Activated naive CD4-positive, alpha-beta T cell treated with anti-CD3 and anti-CD28 coated beads, Interleukin-2, amount 50 U/mL, for 72 hours (primary cell): ENCODE results near the gene CTU2. TPM values are rescaled to one million over a fixed set of nuclear protein-coding genes. Genes with fewer than 3 reads are reported as not detected.
"Not testable (repeated sequence)": the region's sequence is repeated elsewhere in the genome, so short reads cannot be mapped to it uniquely, and the experiment has no call there.

Experiments used
- ATAC-seq, 2 donors: fragments of 150-1000 bp; cut with Tn5 transposase; 2 replicates each; pipeline ENCODE4 v1.10.0; 2021; ENCODE audit warnings: mild to moderate bottlenecking in 2 of 2, moderate library complexity in 2 of 2
- DNase-seq, 2 donors: peaks; one replicate each; pipeline ENCODE4 v3.0.0; 2021 to 2022; ENCODE audit warnings: low spot score in 2 of 2
- H3K27ac Mint-ChIP-seq, 2 donors: one replicate each; pipeline ENCODE4 v1.8.0; 2022; ENCODE audit warnings: mild to moderate bottlenecking in 2 of 2, mixed read lengths in 2 of 2
- H3K36me3 Mint-ChIP-seq, 2 donors: one replicate each; pipeline ENCODE4 v1.8.0; 2022; ENCODE audit warnings: mixed read lengths in 2 of 2
- H3K9me3 Mint-ChIP-seq, 2 donors: one replicate each; pipeline ENCODE4 v1.8.0; 2022; ENCODE audit warnings: mixed read lengths in 2 of 2
- total RNA-seq, 2 donors: library from RNA; stranded (reverse); gene quantifications; one replicate each; pipeline ENCODE4 v1.2.3, GENCODE V29; 2022

CTU2 gene
- total RNA-seq, result 10 to 100 TPM; 32.2 to 35.5 TPM

DNA sequence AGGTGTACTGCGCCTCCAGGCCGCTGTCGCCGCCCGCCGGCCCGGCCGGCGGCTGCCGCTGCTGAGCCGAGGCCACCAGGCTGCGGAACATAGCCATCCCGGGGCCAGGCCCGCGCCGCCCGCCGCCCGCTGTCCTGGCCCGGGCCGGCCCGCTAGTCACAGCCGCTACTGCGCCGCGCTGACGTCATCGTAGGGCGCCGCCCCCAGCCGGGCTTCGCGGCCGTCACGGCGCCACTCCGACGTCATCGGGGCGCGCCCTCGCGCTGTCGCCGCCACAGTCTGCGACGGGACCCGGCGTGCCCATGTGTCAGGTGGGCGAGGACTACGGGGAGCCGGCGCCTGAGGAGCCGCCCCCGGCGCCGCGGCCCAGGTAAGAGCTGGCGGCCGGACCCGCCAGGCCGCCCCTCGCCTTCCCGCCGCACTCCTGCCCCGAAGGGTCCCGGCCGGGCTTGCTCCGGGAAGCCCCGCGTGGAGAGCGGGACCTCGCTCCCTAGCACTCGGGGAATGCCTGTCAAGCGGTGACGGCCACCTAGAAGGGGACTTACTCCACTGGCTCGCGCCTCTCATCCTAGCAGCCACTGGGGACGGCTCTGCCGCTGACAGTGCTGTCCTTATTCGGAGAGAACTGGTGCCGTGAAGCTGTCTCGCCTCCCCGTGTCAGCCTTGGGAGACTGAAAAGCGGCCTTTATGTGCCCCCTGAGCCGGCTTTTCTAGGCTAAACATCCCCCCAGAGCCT, at the start of gene CTU2, which contains the start of gene RNF166:
CTU2 (plus strand) TSS at position 275 of the 736 bp plus-strand sequence; CDS start at position 303, 28 bp downstream.
RNF166 (minus strand) TSS at position 180 of the 736 bp plus-strand sequence; CDS start at position 97, 83 bp downstream.
- Mint-ChIP-seq H3K36me3 (peaks cover 15% of the 10 kb centered on the region in 2 donors), H3K27ac (peak within 1 kb of the TSS; percentile 82 to 92), H3K9me3 (no peaks in the 10 kb centered on the region)
- DNase-seq (peak; percentile 94 to 95), ATAC-seq (peak; percentile 80)

DNA sequence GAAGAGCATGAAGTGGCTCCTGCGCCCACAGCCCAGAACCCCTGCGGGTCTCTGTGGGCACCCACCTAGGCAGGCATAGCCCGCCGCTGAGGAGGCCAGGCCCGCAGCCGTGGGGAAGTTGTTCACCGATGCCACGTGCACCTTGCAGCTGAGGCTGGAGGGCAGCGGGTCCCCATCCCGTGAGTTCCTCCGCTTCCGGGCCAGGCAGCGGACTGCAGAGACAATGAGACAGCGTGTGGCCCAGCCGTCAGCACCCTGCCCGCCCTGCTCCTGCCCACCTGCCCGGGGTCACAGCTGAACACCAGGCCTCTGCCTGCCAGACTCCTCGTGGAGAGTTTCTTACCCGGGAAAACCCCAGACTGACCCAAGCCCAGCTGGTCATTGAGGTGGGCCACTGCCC, 48.9 kb upstream of the CTU2 start:
- Mint-ChIP-seq H3K9me3 (no peaks in the 10 kb centered on the region), H3K27ac (no peak overlapping the region), H3K36me3 (peaks cover 4 to 5% of the 10 kb centered on the region in 2 donors)
- no peak for DNase-seq
- ATAC-seq, result no peak

DNA sequence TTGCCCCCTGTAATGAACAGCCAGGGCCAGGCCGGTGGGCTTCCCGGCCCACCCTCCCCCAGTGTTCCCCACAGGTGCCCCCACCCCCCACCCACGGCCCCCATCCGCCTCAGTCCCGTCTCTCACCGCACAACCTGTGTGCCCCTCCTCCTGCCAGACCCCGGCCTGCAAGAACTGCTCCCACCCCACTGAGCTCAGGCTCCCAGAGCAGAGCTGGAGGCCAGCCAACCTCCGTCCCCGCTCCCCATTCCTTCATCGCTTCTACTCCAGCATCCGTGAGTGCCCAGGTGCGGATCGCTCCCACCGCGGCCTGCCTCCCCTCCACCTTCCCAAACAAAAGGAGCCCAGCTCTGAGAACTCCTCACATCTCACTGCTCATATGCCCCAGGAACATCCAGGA, 47.6 kb upstream of the CTU2 start:
- H3K9me3 Mint-ChIP-seq, result no peaks in the 10 kb centered on the region
- H3K36me3 Mint-ChIP-seq, result peaks cover 4 to 5% of the 10 kb centered on the region in 2 donors
- no peak overlapping the region for H3K27ac Mint-ChIP-seq
- no peak for ATAC-seq
- DNase-seq, result no peak

DNA sequence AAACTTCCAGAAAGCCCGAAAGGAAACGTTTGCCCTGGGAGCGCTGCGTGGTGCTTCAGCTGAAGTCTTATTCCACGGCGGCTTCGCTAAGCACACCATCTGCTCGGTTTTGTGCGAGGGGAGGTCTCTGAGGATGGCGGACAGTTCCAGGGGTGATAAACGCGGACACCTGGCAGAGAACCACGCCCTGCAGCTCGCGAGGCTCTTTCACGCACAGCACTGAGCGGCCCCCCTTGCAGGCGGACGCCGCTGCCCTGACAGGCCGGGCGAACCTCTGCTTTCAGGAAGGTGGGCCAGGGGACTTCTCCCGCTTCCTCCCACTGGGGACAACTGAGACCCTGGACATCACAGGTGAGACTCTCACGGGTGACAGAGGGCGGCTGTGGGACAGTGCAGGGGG, 47.1 kb upstream of the CTU2 start:
- H3K27ac Mint-ChIP-seq, result no peak overlapping the region
- no peak for ATAC-seq

DNA sequence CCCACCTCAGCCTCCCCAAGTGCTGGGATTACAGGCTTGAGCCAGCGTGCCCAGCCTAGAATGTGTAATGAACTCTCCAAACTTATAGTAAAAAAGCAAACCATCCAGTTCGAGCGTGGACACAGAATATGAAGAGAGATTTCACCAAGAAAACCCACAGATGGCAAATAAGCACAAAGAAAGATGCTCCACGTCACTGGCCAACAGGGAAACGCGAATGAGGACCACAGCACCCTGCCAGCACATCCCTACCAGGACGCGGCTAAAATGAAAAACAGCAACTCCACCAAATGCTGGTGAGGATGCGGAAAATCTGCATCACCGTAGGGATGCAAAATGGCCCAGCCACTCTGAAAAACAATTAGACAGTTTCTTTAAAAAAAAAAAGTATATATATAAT, 44.8 kb upstream of the CTU2 start:
- H3K27ac Mint-ChIP-seq, result peak overlapping the region in 1 of 2 donors; percentile 92
- peaks cover 0 to 5% of the 10 kb centered on the region in 2 donors for H3K36me3 Mint-ChIP-seq
- DNase-seq (no peak), ATAC-seq (no peak)
- no peaks in the 10 kb centered on the region for H3K9me3 Mint-ChIP-seq

More for the DNA sequence above, 47.1 kb upstream of the CTU2 start:
- DNase-seq, result no peak
- Mint-ChIP-seq H3K9me3 (no peaks in the 10 kb centered on the region), H3K36me3 (peaks cover 4 to 5% of the 10 kb centered on the region in 2 donors)

DNA sequence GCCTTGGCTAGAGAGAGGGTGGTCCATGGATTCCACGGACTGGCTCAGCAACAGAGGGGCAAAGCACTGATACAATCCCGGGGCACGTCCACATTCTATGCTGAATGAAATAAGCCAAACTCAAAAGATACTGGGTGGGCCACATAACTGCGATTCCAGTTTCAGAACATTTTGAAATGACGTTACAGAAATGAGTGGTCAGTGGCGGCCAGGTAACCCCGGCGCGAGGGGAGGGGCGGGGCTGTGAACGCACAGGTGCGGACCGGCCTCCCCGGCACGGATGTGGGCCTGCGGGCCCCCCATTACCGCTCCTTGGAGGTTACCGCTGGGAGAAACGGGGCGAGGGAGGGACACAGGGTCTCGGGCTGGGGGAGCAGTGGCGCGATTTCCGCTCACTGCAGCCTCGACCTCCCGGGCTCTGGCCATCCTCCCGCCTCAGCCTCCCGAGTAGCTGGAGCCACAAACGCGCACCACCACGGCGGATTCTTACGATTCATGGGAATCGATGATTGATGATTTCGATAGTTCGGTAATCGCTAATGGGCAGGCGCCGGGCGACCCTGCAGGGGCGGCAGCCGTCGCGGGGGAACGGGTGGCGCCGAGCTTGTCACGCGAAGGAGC, 44.0 kb upstream of the CTU2 start:
- Mint-ChIP-seq H3K9me3 (no peaks in the 10 kb centered on the region), H3K27ac (peak overlapping the region; percentile 88 to 92), H3K36me3 (peaks cover 0 to 5% of the 10 kb centered on the region in 2 donors)
- ATAC-seq (no peak), DNase-seq (no peak)

DNA sequence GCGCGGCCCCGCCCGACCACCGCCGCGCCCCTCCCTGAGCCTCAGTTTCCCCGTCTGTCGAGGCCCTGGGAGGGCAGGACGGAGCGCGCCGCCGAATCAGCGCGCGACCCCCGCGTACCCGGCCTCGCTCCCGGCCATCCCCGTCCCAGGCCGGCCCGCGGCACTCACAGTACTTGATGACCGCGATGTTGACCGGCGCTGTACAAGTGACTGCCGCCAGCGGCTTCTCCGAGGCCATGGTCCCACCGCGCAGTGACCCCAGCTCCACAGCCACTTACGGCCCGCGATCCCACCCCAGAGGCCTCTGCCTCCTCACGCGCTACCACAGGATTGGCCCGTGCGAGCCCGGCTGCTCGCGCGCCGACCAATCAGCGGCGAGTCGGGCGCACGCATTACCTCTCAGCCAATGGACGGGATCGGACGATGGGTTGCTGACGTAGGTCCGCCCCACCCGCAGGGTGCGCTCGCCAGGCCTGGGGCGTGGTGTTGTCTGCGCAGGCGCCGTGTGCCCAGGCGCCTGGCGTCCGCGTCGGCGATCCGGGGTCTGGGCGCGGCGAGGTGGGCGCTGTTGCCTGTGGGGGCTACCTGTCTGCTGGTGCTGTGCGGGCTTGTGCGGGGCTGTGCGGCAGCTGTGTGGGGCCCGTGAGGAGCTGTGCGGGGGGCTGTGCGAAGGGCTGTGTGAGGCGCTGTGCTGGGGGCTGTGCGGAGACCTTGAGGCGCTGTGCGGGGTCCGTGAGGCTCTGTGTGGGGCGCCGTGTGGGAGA, 43.3 kb upstream of the CTU2 start, which contains the start of gene MVD:
MVD (minus strand) TSS at position 249 of the 764 bp plus-strand sequence; CDS start at position 238, 11 bp downstream.
- ATAC-seq (peak; percentile 99), DNase-seq (peak; percentile 95 to 99)
- Mint-ChIP-seq H3K36me3 (peaks cover 0 to 5% of the 10 kb centered on the region in 2 donors), H3K9me3 (no peaks in the 10 kb centered on the region), H3K27ac (peak within 1 kb of the TSS; percentile 90 to 92)

DNA sequence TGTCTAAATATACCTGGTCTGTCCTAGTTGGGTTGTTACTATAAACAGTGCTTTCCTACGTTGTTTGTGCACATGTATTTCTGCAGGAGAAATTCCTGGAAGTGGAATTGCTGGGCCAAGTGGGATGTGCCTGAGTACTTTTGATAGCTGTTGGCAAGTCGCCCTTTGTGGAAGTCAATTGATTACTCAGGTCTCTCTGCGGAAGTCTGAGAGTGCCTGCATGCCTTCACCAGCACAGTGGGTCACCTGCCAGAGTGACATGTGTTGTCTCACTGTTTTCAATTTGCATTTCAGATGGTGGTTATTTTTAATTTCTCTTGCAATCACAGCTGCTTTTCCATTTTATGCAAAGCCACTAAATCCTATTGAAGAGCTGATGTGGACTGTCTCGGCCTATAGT, 41.2 kb upstream of the CTU2 start:
- no peak overlapping the region for H3K27ac Mint-ChIP-seq
- H3K36me3 Mint-ChIP-seq, result peaks cover 0 to 5% of the 10 kb centered on the region in 2 donors
- DNase-seq (no peak), ATAC-seq (no peak)
- H3K9me3 Mint-ChIP-seq, result no peaks in the 10 kb centered on the region

DNA sequence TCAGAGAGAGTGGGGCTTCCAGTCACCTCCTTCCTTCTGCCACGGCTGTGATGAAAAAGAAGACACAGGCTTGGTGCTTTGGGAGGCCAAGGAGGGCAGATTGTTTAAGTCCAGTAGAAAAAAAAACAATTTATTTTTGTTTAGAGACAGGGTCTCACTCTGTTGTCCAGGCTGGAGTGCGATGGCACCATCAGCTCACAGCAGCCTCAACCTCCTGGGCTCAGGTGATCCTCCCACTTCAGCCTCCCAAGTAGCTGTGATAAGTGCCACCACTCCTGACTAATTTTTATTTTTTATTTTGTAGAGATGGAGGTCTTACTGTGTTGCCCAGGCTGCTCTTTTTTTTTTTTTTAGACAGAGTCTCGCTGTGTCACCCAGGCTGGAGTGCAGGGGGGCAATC, 40.7 kb upstream of the CTU2 start:
- Mint-ChIP-seq H3K36me3 (peaks cover 0 to 5% of the 10 kb centered on the region in 2 donors), H3K27ac (no peak overlapping the region), H3K9me3 (no peaks in the 10 kb centered on the region)
- ATAC-seq (no peak), DNase-seq (no peak)

DNA sequence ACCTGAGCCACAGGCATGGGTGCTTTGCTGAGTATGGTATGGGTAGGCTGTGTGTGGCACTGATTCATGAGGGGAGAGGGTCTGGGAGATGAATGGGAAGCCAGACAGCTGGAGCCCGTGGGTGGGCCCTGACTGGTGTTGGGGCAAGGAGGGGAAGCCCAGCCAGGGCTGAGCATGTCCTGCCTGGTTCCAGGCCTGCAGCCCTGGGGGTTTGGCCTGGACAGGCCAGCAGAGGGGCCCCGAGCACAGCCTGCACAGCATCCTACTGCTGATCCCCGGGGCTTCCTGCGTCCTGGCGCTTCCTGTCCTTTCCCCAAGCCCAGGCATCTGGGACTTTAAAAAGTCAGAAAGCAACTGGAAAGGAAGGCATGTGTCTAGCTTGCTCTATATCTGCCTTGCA, 38.8 kb upstream of the CTU2 start:
- ATAC-seq (no peak), DNase-seq (no peak)
- no peaks in the 10 kb centered on the region for H3K36me3 Mint-ChIP-seq
- no peaks in the 10 kb centered on the region for H3K9me3 Mint-ChIP-seq
- H3K27ac Mint-ChIP-seq, result no peak overlapping the region

DNA sequence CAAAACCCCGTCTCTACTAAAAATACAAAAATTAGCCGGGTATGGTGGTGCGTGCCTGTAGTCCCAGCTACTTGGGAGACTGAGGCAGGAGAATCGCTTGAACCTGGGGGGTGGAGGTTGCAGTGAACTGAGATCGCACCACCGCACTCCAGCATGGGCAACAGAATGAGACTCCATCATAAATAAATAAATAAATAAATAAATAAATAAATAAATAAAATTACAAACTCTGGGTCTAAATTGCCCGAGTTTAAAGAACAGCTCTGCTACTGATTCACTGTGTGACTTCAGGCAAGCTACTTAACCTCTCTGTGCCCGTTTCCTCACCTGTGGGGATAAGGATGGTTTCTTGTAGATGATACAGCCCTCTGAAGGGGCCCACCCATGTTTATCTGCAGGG, 36.8 kb upstream of the CTU2 start:
- H3K27ac Mint-ChIP-seq, H3K36me3 Mint-ChIP-seq, DNase-seq, ATAC-seq, H3K9me3 Mint-ChIP-seq: not testable (repeated sequence)

DNA sequence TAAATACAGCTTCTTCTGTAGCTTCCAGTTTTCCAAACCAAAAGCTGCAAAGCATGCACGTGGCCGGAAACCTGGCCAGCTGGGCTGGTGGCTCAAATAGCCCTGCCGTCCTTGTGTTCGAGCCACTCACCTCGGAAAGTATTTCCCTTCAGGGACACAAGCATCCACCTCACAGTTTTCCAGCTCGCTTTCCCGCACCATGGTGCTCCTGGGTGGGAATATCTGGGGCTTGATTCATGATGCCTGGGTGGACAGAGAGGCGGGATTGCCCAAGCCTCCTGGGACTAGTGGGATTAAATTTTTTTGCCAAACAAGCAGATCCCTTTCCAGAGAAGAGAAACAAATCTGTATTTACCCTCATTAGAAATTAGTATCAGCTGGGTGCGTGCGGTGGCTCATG, 36.3 kb upstream of the CTU2 start:
- H3K27ac Mint-ChIP-seq, result no peak overlapping the region
- no peak for ATAC-seq
- no peaks in the 10 kb centered on the region for H3K36me3 Mint-ChIP-seq
- H3K9me3 Mint-ChIP-seq, result no peaks in the 10 kb centered on the region
- DNase-seq, result no peak

DNA sequence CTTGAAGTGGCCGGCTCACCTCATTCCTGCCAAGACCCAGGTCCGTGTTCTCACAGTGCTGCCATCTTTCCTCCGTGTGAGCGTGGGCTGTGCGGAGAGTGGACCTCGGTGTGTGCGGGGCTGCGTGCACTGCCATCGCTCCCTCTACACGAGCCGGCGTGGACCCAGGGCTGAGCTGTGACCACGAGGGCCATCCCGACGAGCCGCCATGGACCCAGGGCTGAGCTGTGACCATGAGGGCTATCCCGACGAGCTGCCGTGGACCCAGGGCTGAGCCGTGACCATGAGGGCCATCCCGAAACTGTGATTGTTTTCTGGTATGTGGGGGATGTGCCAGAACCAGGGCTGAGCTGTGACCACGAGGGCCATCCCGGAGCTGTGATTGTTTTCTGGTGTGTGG, 34.5 kb upstream of the CTU2 start:
- Mint-ChIP-seq H3K36me3 (no peaks in the 10 kb centered on the region), H3K9me3 (no peaks in the 10 kb centered on the region), H3K27ac (no peak overlapping the region)
- DNase-seq, result no peak
- ATAC-seq, result no peak

DNA sequence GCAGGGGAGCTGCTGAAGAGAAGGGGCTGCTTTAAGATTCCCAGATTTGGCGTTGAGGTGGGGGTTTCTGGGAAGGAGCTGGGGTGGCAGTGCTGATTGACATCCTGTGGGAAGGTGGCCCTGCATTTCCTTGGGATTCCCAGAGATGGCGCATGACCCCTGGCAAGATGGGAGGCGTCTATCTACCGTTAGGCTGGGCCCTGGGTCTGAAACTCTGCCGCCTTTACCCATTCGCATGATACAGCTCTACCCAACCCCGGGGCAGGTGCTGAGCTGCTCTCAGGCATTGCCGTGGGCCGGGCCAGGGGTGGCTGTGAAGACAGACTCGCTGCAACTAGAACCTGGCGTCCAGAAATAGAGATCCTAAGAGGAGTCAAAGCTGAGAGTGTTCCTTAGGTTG, 33.5 kb upstream of the CTU2 start:
- Mint-ChIP-seq H3K27ac (no peak overlapping the region), H3K36me3 (no peaks in the 10 kb centered on the region), H3K9me3 (no peaks in the 10 kb centered on the region)
- no peak for ATAC-seq
- no peak for DNase-seq

DNA sequence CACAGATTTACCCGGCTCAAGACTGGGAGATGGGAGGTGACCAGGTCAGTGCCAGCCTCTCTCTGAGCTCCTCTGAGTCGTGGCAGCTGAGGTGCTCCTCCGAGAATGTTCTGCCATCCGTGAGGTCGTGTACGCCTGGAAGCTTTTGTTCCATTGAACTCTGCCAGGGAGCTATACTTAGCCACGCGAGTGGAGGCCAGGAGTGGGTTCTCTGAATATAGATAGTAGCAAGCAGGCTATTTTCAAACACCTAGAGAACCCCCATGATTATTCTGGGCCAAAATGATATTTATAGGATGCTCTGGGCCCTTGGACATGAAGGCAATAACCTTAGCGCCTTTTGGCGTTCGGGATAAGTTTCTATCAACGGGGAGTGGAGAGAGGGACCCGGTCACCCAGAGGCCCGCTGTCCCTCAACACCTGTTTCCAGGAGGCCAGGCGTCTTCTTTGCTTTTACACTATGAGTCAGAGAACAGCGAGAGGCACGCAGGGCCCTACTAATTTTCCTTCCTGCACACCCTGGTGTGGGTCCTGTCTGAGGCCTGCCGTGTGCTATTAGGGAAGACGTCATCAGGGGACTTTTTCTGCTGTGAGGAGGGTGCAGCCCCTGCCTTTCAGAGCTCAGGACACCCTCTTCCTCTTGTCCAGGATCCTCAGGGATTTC, 32.5 kb upstream of the CTU2 start:
- peak overlapping the region in 1 of 2 donors; percentile 29 for H3K27ac Mint-ChIP-seq
- no peaks in the 10 kb centered on the region for H3K36me3 Mint-ChIP-seq
- H3K9me3 Mint-ChIP-seq, result no peaks in the 10 kb centered on the region
- ATAC-seq (no peak), DNase-seq (no peak)

DNA sequence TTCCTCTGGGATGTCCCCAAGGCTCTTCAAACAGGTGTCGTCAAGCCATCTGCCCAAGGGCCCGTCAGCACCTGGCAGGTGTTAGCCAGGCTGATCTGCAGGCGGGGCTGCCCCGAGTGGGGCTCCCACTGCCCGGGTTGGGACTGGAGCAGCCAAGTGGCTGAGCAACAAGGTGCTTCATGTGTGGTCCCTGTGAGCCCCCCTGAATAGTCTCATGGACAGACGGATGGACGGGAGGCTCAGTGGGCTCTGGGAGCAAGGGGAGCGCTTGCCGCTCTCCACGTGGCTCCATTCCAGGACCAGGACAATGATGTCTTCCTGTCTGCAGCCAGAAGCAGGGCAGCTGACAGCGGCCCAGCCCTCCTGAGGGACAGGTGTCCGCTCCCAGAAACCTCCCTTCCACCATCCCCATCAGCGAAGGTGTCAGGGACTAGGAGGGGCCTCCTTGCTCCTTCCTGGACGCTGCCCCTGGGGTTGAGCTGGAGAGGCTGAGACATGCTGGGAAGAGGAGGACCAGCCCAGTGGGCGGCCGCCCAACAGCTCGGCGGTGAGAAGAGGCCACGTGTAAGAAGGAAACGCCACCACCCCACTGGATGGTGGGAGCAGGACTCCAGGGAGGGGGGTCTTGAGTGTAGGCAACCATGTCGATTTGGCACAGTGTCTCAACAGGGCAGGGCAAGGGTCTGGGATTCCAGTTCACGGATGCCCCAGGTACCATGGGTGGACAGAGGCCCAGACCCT, 29.6 kb upstream of the CTU2 start:
- no peak for ATAC-seq
- H3K36me3 Mint-ChIP-seq, result no peaks in the 10 kb centered on the region
- H3K27ac Mint-ChIP-seq, result peak overlapping the region; percentile 9 to 35
- no peaks in the 10 kb centered on the region for H3K9me3 Mint-ChIP-seq
- no peak for DNase-seq
